ENCODE measurements around the gene AOC3.

The AOC3 gene

DNA sequence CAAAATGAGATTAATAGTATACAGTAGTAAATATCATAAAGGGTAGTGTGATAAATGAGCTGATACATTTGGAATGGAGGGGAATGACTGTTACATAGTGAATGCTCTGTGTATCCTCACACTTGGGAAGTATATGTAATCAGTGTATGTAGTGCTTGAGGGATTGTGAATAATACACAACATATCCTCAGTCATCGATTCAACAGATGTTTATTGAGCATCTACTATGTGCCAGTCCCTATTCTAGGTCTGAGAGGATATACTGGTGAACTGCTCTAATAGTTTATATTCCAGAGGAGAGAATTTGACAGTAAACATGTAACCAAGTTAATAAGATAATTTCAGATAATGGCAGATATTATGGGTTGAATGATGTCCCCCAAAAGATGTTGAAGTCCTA lies 23.5 kb upstream of the AOC3 start:
- Histone ChIP-seq H3K36me3 (ENCODE audit: control insufficient read depth, insufficient read depth, low read length) (no peaks in the 10 kb centered on the region), H3K23ac (ENCODE audit: low read length) (no peak overlapping the region), H3K79me2 (ENCODE audit: control insufficient read depth, insufficient read depth, low read length) (peaks cover 6% of the 10 kb centered on the region), H4K5ac (ENCODE audit: low read length) (no peak overlapping the region), H3K9ac (ENCODE audit: low read length) (no peak overlapping the region), H3K27ac (ENCODE audit: low read depth, low read length) (no peak overlapping the region), H3K79me1 (ENCODE audit: low read length) (peaks cover 6% of the 10 kb centered on the region), H3K4me2 (ENCODE audit: low read length) (no peak overlapping the region), H3K27me3 (ENCODE audit: insufficient read depth, low read length, poor library complexity) (no peaks in the 10 kb centered on the region), H4K8ac (ENCODE audit: low read depth, low read length) (no peak overlapping the region), H2BK5ac (ENCODE audit: low read length) (no peak overlapping the region), H3K56ac (ENCODE audit: low read length) (no peak overlapping the region), H3K4me1 (ENCODE audit: control insufficient read depth, low read depth, low read length) (no peaks in the 10 kb centered on the region), H2BK15ac (replicated peaks; ENCODE audit: low read depth) (no peak overlapping the region), H3K4ac (ENCODE audit: low read depth, low read length) (no peak overlapping the region), H3K4me3 (ENCODE audit: low read length) (no peak overlapping the region), H2AK5ac (ENCODE audit: low read length) (no peak overlapping the region), H3K18ac (ENCODE audit: low read length) (no peak overlapping the region), H2BK120ac (ENCODE audit: low read depth, low read length) (no peak overlapping the region)
- no peak for DNase-seq
- WGBS (ENCODE audit: extremely low coverage, insufficient coverage, low lambda C conversion rate): no CpG with 5 or more reads among the region's 1 CpG

DNA sequence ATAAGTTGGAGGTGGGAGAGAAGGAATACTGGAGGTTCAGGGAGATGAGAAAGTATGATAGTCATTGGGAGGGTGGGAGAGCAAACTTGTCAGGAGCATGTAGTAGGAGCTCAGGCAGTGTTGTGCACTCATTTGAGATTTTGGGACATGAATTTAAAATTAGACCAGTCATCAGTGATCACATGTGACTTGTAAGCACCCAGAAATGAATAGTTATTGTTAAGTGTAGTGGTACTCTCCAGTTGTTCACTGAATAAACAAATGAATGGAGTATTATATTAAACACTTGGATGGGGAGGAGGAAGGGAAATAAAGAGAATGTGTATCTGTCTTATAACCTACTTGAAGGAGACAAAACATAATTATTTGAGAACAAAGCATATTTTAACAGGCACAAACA lies 20.0 kb upstream of the AOC3 start:
- no peak overlapping the region for H3K18ac ChIP-seq (ENCODE audit: low read length)
- H2BK5ac ChIP-seq (ENCODE audit: low read length): no peak overlapping the region
- H3K56ac ChIP-seq (ENCODE audit: low read length): no peak overlapping the region
- H3K27ac ChIP-seq (ENCODE audit: low read depth, low read length): no peak overlapping the region
- no peak overlapping the region for H3K4me2 ChIP-seq (ENCODE audit: low read length)
- H4K8ac ChIP-seq (ENCODE audit: low read depth, low read length): no peak overlapping the region
- no peaks in the 10 kb centered on the region for H3K36me3 ChIP-seq (ENCODE audit: control insufficient read depth, insufficient read depth, low read length)
- no peak overlapping the region for H2BK15ac ChIP-seq (replicated peaks; ENCODE audit: low read depth)
- no peak overlapping the region for H2BK120ac ChIP-seq (ENCODE audit: low read depth, low read length)
- H4K5ac ChIP-seq (ENCODE audit: low read length): no peak overlapping the region
- H3K79me2 ChIP-seq (ENCODE audit: control insufficient read depth, insufficient read depth, low read length): peaks cover 17% of the 10 kb centered on the region
- peaks cover 8% of the 10 kb centered on the region for H3K79me1 ChIP-seq (ENCODE audit: low read length)
- no peaks in the 10 kb centered on the region for H3K27me3 ChIP-seq (ENCODE audit: insufficient read depth, low read length, poor library complexity)
- no peak overlapping the region for H3K23ac ChIP-seq (ENCODE audit: low read length)
- H2AK5ac ChIP-seq (ENCODE audit: low read length): no peak overlapping the region
- no peak overlapping the region for H3K4me3 ChIP-seq (ENCODE audit: low read length)
- no peak overlapping the region for H3K4ac ChIP-seq (ENCODE audit: low read depth, low read length)
- DNase-seq: no peak
- H3K9ac ChIP-seq (ENCODE audit: low read length): no peak overlapping the region
- no peaks in the 10 kb centered on the region for H3K4me1 ChIP-seq (ENCODE audit: control insufficient read depth, low read depth, low read length)

DNA sequence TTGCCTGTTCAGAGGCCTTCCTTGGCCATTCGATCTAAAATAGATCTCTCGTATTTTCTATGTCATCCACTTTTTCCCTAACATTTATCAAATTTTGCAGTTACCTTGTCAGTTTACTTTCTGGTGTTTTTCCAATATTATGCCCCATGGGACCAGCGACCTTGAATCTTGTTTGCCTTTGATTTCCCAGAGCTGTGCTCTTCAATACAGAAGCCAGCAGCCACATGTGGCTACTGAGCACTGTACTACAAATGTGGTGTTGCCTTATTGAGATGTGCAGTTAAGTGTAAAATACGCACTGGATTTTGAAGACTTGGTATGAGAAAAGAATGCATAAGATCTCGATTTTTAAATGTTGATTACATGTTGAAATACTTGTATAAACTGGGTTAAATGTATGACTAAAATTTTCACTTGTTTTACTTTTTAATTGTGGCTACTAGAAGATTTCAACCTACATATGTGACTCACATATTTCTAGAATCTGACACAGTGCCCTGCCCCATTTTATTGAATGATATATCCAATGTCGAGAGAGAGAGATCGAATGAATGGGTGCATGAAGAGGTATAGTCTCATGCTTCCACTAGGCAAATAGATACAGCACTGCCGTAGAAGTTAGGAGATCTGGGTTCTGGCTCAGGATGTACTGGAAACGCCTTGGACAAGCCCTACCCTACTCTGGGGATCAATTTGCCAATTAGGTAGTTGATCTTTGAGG lies 18.6 kb upstream of the AOC3 start:
- Histone ChIP-seq H3K4ac (ENCODE audit: low read depth, low read length) (peak overlapping the region; percentile 66), H3K36me3 (ENCODE audit: control insufficient read depth, insufficient read depth, low read length) (peaks cover 2% of the 10 kb centered on the region), H3K79me1 (ENCODE audit: low read length) (peaks cover 8% of the 10 kb centered on the region), H3K4me3 (ENCODE audit: low read length) (peak overlapping the region; percentile 89), H3K4me1 (ENCODE audit: control insufficient read depth, low read depth, low read length) (no peaks in the 10 kb centered on the region), H3K27ac (ENCODE audit: low read depth, low read length) (no peak overlapping the region), H3K23ac (ENCODE audit: low read length) (no peak overlapping the region), H2BK15ac (replicated peaks; ENCODE audit: low read depth) (no peak overlapping the region), H3K4me2 (ENCODE audit: low read length) (peak overlapping the region; percentile 83), H3K9ac (ENCODE audit: low read length) (peak overlapping the region; percentile 93), H4K5ac (ENCODE audit: low read length) (peak overlapping the region; percentile 63), H3K18ac (ENCODE audit: low read length) (peak overlapping the region; percentile 10), H3K27me3 (ENCODE audit: insufficient read depth, low read length, poor library complexity) (no peaks in the 10 kb centered on the region), H3K79me2 (ENCODE audit: control insufficient read depth, insufficient read depth, low read length) (peaks cover 18% of the 10 kb centered on the region), H3K56ac (ENCODE audit: low read length) (peak overlapping the region; percentile 97), H4K8ac (ENCODE audit: low read depth, low read length) (peak overlapping the region; percentile 100), H2BK120ac (ENCODE audit: low read depth, low read length) (no peak overlapping the region), H2BK5ac (ENCODE audit: low read length) (peak overlapping the region; percentile 62), H2AK5ac (ENCODE audit: low read length) (no peak overlapping the region)
- no CpG with 5 or more reads among the region's 9 CpGs for WGBS (ENCODE audit: extremely low coverage, insufficient coverage, low lambda C conversion rate)
- DNase-seq: no peak

DNA sequence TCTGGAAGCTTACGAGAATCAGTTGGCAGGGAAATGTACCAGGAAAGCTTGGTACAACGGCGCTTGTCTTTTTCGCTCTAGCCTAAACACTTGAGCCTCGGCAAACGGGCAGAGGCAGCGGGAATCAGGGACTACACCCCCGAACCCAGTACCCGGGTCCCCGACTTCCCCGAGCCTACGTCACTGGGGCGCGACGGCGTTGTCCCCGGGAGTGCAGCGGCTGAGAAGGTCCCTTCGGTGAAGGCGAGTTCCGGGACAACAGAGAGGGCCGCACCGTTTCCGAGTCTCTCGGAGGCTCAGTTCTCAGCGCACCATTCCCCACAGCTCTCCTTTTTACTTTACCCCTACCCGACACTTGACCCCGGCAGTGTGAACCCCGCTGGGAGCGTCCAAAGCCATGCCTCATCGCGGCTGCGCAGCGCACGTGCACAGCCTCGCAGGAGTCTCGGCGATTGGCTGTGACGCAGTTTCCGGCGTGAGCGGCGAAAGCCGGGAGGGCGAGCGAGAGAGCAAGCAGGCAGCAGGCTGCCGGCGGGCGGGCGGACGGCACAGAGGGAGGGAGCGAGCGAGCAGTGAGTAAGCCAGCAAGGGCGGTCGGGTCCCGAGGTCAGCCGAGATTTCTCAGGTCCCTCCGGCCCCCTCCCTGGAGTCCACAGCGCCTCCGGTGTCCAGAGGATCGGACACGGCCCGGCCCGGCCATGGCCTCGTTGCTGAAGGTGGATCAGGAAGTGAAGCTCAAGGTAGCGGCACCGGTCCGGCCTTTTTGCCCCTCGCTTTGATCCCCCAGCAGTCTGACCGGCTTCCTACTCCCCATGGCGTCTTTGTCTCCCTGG lies 17.8 kb upstream of the AOC3 start, which contains the start of gene PSME3:
Gene PSME3, plus strand, starts transcription at position 464 of the 833 bp plus-strand sequence. Its CDS starts 235 bp downstream, at position 699.
- Histone ChIP-seq H3K36me3 (ENCODE audit: control insufficient read depth, insufficient read depth, low read length) (peaks cover 9% of the 10 kb centered on the region), H3K27ac (ENCODE audit: low read depth, low read length) (peak within 1 kb of the TSS; percentile 21), H3K18ac (ENCODE audit: low read length) (peak within 1 kb of the TSS; percentile 10), H2BK15ac (replicated peaks; ENCODE audit: low read depth) (no peak within 1 kb of the TSS), H3K79me2 (ENCODE audit: control insufficient read depth, insufficient read depth, low read length) (peaks cover 18% of the 10 kb centered on the region), H3K9ac (ENCODE audit: low read length) (peak within 1 kb of the TSS; percentile 93), H3K56ac (ENCODE audit: low read length) (peak within 1 kb of the TSS; percentile 97), H4K5ac (ENCODE audit: low read length) (peak within 1 kb of the TSS; percentile 95), H3K27me3 (ENCODE audit: insufficient read depth, low read length, poor library complexity) (no peaks in the 10 kb centered on the region), H3K23ac (ENCODE audit: low read length) (peak within 1 kb of the TSS; percentile 72), H2BK5ac (ENCODE audit: low read length) (peak within 1 kb of the TSS; percentile 72), H3K79me1 (ENCODE audit: low read length) (peaks cover 8% of the 10 kb centered on the region), H3K4me2 (ENCODE audit: low read length) (peak within 1 kb of the TSS; percentile 99), H3K4ac (ENCODE audit: low read depth, low read length) (peak within 1 kb of the TSS; percentile 66), H3K4me3 (ENCODE audit: low read length) (peak within 1 kb of the TSS; percentile 89), H4K8ac (ENCODE audit: low read depth, low read length) (peak within 1 kb of the TSS; percentile 100), H3K4me1 (ENCODE audit: control insufficient read depth, low read depth, low read length) (no peaks in the 10 kb centered on the region), H2AK5ac (ENCODE audit: low read length) (peak within 1 kb of the TSS; percentile 25), H2BK120ac (ENCODE audit: low read depth, low read length) (no peak within 1 kb of the TSS)
- peak; percentile 95 for DNase-seq
- WGBS (ENCODE audit: extremely low coverage, insufficient coverage, low lambda C conversion rate): no CpG with 5 or more reads among the region's 71 CpGs

DNA sequence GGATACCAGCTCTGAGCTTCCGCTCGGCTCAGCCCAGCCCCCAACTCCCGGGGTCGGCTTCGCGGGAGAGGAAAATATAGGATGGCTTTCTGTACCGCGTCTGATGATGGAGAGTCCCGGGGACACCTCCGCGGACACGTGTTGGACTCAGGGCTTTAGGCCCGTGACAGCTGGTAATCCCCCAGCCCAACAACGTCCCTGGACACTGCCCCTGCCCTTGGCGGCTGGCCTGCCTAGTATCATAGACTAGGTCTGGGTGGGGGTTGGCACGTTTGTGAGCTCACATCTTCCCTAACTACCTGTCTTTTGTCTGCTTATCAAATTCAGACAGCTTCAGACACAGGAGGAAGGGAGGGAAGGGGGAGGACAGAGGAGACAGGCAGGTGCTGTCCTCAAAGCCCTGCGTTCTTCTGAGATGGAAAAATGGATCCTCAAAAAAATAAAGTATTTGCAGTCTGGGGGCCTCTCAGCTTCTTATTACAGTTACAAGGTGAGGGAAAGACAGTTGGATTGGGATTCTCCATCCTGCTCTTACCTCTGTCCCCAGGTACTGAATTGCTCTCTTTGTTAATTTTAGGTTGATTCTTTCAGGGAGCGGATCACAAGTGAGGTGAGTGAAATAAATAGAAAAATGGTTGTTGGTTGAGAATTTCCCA lies 17.1 kb upstream of the AOC3 start:
- Histone ChIP-seq H2AK5ac (ENCODE audit: low read length) (peak overlapping the region; percentile 25), H2BK120ac (ENCODE audit: low read depth, low read length) (no peak overlapping the region), H3K4ac (ENCODE audit: low read depth, low read length) (peak overlapping the region; percentile 26), H3K9ac (ENCODE audit: low read length) (peak overlapping the region; percentile 93), H3K23ac (ENCODE audit: low read length) (peak overlapping the region; percentile 72), H3K79me2 (ENCODE audit: control insufficient read depth, insufficient read depth, low read length) (peaks cover 18% of the 10 kb centered on the region), H4K8ac (ENCODE audit: low read depth, low read length) (no peak overlapping the region), H3K18ac (ENCODE audit: low read length) (no peak overlapping the region), H3K79me1 (ENCODE audit: low read length) (peaks cover 8% of the 10 kb centered on the region), H4K5ac (ENCODE audit: low read length) (no peak overlapping the region), H3K4me2 (ENCODE audit: low read length) (peak overlapping the region; percentile 99), H2BK15ac (replicated peaks; ENCODE audit: low read depth) (no peak overlapping the region), H3K56ac (ENCODE audit: low read length) (peak overlapping the region; percentile 97), H3K4me3 (ENCODE audit: low read length) (peak overlapping the region; percentile 89), H2BK5ac (ENCODE audit: low read length) (no peak overlapping the region), H3K27me3 (ENCODE audit: insufficient read depth, low read length, poor library complexity) (no peaks in the 10 kb centered on the region), H3K36me3 (ENCODE audit: control insufficient read depth, insufficient read depth, low read length) (peaks cover 10% of the 10 kb centered on the region), H3K4me1 (ENCODE audit: control insufficient read depth, low read depth, low read length) (no peaks in the 10 kb centered on the region), H3K27ac (ENCODE audit: low read depth, low read length) (no peak overlapping the region)
- WGBS (ENCODE audit: extremely low coverage, insufficient coverage, low lambda C conversion rate): no CpG with 5 or more reads among the region's 18 CpGs
- DNase-seq: peak; percentile 22

Measured in mesendoderm (in vitro differentiated cells).